D721Med (cell line): Measurements from ENCODE around the gene ADM2.

ENCODE experiments used
- DNase-seq: peaks from one replicate; pipeline ENCODE4 v3.0.0; 2011; ENCODE audit warnings: low spot score; ENCODE audit not compliant: insufficient read length
- FAIRE-seq: peaks from 2 replicates; lab custom pipeline; 2011; peaks lifted over from hg19 to GRCh38; lab: Jason Lieb, UNC
- TF ChIP-seq, protein P1 (sequence below): IDR thresholded peaks from 2 replicates; pipeline ENCODE4 v1.5.1; 2012; ENCODE audit warnings: mild to moderate bottlenecking, control low read depth; ENCODE audit not compliant: insufficient read depth; ENCODE audit errors: missing control alignments

ADM2 gene

DNA sequence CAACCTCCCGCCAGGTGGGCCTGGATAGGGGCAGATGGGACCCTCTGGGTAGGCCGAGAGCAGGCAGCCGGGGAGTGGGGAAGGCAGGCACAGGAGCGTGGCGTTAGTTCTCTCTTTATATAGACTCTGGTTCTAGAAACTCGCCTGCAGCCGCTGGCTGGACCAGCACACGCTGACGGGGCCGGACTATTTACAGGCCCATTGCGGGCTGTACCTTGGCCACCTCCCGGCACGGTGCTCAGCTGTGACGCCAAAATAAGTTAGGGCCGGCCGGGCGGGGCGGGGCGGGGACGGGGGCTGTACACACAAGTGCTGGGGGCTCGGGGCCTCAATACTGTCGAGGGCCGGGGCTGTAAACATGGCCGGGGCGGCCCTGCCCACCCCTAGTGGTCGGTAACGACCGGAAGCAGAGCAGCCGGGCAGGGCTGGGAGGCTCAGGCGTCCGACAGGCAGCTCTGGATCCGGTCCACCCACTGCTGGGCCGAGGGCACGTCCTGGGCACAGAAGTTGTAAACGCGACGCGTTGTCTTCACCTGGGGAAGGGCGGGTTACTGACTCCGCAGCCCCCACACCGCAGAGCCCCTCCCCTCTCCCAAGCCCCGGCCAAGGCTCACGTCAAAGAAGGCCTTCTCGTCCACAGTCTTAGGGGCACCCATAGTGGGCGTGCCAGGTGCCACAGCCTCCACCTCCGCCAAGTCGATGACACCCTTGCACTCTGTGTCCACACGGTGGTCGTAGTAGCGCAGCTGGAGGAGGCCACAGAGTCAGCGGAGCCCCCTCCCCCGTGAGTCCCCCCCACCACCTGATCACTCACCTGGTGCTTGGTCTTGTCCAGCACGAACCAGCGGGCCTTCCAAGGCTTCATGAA lies 34.4 kb upstream of the ADM2 start:
- TF ChIP-seq, protein P1, sequence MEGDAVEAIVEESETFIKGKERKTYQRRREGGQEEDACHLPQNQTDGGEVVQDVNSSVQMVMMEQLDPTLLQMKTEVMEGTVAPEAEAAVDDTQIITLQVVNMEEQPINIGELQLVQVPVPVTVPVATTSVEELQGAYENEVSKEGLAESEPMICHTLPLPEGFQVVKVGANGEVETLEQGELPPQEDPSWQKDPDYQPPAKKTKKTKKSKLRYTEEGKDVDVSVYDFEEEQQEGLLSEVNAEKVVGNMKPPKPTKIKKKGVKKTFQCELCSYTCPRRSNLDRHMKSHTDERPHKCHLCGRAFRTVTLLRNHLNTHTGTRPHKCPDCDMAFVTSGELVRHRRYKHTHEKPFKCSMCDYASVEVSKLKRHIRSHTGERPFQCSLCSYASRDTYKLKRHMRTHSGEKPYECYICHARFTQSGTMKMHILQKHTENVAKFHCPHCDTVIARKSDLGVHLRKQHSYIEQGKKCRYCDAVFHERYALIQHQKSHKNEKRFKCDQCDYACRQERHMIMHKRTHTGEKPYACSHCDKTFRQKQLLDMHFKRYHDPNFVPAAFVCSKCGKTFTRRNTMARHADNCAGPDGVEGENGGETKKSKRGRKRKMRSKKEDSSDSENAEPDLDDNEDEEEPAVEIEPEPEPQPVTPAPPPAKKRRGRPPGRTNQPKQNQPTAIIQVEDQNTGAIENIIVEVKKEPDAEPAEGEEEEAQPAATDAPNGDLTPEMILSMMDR = no peak
- FAIRE-seq (no peak), DNase-seq (no peak)

DNA sequence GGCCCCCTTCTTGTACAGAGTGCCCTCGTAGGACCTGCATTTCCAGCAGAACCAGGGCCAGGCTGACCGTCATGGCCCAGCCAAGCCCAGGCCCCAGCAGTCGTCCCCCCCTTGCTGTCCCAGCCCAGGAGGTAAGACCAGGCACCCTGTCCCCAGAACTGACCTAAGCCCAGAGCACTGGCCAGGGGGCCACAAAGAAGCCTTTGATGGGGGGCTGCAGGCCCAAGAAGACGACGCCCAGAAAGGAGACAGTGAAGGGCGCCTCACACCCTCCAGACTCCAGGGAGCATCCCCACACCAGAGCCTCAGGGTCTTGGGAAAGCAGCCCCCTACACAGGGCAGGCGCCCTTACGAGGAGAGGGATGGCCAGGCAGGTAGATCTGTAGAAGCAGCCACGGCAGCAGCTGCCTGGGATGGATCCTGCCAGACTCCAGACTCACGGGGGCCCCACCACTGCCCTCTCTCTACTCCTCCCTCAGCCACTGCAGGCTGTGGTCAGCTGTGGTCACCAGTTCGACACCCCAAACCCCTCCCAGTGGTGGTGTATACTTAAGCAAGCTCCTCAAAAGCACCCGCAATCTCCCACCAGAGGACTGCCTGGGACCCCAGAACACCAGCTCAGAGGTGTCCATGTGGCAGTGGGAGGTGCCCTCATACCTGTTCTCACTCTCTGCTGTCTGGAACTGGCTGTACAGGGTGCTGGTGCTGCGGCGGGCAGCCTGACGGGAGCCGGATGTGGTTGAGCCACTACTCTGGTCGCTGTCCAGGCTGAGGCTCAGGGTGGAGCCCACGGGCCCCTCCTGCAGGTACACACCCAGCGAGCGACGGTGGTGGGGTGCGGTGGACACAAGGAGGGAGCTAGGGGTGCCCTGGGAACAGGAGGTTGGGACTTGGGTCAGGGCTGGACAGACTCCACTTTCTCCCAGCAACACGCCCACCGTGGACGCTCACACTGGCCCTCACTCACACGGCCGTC lies 33.5 kb upstream of the ADM2 start:
- no peak for DNase-seq
- no peak for FAIRE-seq
- TF ChIP-seq, protein P1 = no peak

DNA sequence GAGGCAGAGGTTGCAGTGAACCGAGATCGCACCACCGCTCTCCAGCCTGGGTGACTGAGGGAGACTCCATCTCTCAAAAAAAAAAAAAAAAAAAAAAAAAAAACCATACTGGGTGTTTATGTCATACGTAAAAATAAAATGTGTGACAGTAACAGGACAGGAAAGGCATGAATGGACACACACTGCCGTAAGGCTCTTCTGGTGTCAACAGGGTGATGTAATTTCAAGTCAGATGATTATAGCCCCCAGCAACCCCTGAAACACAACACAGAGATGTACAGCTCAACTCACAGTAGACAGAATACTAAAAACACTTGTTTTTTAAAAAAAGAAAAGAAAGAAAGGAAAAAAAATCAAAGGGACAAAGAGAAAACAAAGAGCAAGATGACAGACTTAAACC lies 28.7 kb upstream of the ADM2 start:
- FAIRE-seq (no peak), DNase-seq (no peak)
- TF ChIP-seq, protein P1 = no peak

DNA sequence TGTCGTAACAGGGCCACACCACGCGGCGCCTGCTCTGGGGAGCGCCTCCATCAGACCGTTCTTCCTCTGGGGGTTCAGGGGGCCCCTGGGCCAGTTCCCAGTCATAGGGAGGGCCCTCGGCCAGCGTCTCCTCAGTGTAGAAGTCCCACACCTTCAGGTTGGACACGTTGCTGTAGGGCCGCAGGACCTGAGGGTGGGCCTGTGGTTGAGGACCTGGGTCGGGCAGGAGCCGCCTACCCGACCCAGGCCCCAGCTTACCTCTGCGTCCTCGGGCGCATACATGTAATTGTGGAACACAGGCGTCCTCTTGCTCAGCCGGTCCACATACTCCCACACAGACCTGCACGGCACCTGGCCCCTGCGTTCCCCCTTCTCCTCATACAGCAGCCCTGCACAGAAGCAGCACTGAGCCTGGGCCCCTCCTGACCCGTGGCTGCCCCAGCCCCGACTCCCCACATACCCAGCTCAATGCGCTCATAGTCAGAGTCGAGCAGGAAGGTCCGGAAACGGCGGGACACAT lies 26.7 kb upstream of the ADM2 start:
- TF ChIP-seq, protein P1 = no peak
- FAIRE-seq (no peak), DNase-seq (no peak)

DNA sequence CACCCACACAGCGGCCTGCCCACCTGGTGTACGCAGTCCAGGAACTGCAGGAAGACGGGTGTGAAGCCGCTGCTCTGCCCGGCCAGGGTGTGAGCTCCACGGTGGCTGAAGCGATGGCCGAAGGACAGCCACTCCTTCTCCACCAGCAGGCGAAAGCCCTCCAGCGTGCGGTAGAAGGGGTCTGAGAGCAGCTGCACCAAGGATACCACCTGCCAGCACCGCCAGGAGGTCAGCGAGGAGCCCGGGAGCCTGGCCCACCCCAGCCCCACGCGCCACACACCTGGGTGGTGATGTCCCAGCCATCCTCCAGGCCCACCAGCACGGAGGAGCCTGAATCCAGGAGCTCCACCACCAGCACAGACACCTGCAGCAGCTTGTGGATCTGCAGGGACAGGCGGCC lies 26.1 kb upstream of the ADM2 start:
- TF ChIP-seq, protein P1 = no peak
- DNase-seq (no peak), FAIRE-seq (no peak)

DNA sequence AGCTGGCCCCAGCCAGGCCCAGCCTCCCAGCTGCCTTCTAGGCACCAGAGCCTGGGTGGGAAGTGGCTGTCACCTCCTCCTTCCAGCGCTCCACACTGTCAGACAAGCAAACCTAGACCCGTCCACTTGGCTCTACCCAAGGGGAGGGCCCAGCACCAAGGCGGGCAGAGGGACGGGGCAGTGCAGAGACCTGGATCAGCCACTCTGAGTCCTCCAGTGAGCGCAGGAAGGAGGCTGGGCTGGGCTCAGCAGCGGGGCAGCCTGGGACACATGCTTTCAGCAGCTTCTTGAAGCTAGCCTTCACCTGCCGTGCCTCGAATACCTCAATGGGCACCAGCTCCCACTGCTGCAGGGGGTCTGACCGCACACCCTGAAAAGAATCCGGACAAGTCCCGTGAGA lies 25.3 kb upstream of the ADM2 start:
- FAIRE-seq (no peak), DNase-seq (no peak)
- TF ChIP-seq, protein P1 = no peak
